Measurements from ENCODE around the gene TBC1D5. TPM values are rescaled to one million over a fixed set of nuclear protein-coding genes. Genes with fewer than 3 reads are reported as not detected.

Gene TBC1D5
- total RNA-seq, 1 experiment from 2014 or later = 59.4 TPM

DNA sequence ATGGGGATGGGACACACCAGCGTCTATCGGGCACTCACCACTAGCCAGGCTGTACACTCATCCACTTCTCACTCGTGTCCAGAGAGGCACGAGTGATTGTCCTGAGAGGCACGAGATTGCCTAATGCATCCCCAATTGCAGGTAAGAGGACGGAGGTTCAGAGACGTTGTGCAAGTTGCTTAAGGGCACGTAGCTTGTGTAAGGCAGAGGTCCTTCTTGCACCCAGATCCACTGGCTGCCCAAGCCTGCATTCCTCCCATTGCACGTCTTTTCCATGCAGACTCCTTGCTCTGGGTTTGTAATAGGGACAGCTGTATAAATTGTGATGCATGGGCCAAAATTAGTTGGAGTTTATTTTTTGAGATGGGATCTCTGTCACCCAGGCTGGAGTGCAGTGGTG is 593.4 kb downstream of the TBC1D5 start:
- Histone ChIP-seq H3K27ac (no peak overlapping the region), H3K9me3 (replicated peaks) (no peaks in the 10 kb centered on the region), H3K4me1 (0 out of 2 replicates have a peak, but pooled peaks cover 4% of the 10 kb centered on the region), H3K4me3 (no peak overlapping the region), H3K36me3 (no peaks in the 10 kb centered on the region), H3K27me3 (no peaks in the 10 kb centered on the region)
- DNase-seq = no peak

DNA sequence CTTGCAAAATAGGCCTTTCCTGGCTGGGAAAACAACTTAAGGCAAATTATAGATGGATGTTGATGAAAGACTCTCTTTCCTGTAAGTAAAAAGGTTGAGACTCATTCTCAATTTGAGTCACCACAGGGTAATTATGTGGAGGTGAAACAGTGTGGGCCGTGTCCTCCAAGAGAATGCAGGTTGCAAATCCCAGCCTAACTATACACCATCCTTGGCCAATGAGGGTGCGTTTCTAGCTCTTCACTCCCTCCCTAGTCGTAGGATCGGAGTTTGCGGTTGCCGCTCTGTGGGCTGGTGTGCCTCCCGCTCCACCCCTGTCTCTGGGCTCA is 597.8 kb downstream of the TBC1D5 start:
- Histone ChIP-seq H3K4me3 (no peak overlapping the region), H3K9me3 (replicated peaks) (no peaks in the 10 kb centered on the region), H3K27me3 (no peaks in the 10 kb centered on the region), H3K27ac (no peak overlapping the region), H3K36me3 (no peaks in the 10 kb centered on the region), H3K4me1 (0 out of 2 replicates have a peak, but pooled peaks cover 4% of the 10 kb centered on the region)
- DNase-seq = no peak

DNA sequence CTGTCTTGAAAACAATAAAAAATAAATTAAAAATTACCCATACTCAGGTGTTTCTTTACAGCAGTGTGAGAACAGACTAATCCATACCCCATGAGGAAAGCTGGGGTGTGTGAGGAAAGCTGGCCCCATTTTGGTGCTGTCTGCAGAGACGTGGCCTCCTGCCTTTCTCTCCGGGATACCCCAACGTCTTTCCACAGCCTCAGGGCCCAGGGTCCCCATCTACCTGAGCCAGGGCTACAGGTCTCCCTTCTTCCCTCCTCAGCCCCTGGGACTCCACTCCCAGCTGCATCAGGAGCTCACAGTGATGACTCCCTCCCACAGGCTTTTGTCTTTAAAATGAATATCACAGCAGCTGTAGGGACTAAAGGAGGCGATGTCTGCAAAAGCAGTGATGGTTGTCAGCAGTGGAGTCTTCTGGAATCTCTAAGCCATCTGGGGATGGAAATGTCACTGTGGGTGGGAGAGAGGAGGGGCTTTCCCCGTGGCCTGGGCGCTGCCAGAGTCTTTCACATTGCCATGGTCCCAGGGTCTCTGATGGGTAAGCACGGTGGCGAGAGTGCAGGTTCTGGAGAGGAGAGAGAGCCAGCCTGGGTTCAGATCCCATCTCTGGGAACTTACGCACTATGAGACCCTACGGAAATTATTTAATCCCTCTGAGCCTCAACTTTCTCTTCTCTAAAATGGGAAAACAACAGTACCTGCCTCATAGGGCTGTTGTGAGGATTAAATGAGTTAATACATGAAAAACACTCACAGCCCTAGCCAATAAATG is 598.4 kb downstream of the TBC1D5 start:
- DNase-seq = no peak
- Histone ChIP-seq H3K36me3 (no peaks in the 10 kb centered on the region), H3K27me3 (no peaks in the 10 kb centered on the region), H3K4me3 (no peak overlapping the region), H3K4me1 (0 out of 2 replicates have a peak, but pooled peaks cover 4% of the 10 kb centered on the region), H3K27ac (no peak overlapping the region), H3K9me3 (replicated peaks) (no peaks in the 10 kb centered on the region)

DNA sequence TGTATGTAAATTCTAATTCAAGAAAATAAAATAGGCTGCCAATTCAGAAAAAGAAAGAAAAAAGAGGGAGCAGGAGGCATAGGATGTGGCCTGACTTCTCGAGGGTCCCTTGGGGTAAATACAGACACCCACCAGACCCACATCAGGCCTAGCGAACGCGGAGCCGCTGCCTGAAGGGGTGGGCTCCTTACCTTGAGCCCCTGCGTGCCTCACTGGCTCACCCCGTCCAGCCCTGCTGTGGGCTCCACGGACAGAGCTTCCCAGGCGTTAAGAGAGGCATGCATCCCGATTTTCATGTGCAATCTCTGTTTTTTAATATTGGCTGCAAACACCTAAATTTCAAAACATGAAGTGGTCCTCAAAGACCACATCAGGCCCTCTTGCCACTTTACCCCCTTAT is 599.9 kb downstream of the TBC1D5 start:
- H3K27me3 ChIP-seq = no peaks in the 10 kb centered on the region
- no peak overlapping the region for H3K27ac ChIP-seq
- 0 out of 2 replicates have a peak, but pooled peaks cover 4% of the 10 kb centered on the region for H3K4me1 ChIP-seq
- no peak for DNase-seq
- no peaks in the 10 kb centered on the region for H3K9me3 ChIP-seq (replicated peaks)
- H3K4me3 ChIP-seq = no peak overlapping the region
- no peaks in the 10 kb centered on the region for H3K36me3 ChIP-seq

DNA sequence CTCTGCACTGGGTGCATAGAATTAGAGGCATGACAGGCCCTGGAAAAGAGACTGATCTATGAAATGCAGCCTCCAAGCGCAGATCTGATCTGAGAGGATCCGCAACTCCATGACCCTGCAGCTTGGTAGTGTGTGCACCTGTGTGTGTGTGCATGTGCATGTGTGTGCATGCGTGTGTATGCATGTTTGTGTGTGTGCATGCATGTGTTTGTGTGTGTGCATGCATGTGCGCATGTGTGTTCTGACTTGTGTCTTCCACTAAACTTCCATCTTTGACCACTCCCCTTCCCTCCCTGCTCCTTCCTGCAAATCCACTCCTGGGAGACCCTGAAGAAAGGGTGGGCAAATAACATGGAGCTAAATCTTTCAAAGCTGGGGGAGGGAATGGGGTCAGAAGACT is 600.7 kb downstream of the TBC1D5 start:
- no peak overlapping the region for H3K4me3 ChIP-seq
- no peaks in the 10 kb centered on the region for H3K36me3 ChIP-seq
- no peaks in the 10 kb centered on the region for H3K9me3 ChIP-seq (replicated peaks)
- no peak overlapping the region for H3K27ac ChIP-seq
- H3K27me3 ChIP-seq = no peaks in the 10 kb centered on the region
- 0 out of 2 replicates have a peak, but pooled peaks cover 2% of the 10 kb centered on the region for H3K4me1 ChIP-seq
- DNase-seq = no peak

DNA sequence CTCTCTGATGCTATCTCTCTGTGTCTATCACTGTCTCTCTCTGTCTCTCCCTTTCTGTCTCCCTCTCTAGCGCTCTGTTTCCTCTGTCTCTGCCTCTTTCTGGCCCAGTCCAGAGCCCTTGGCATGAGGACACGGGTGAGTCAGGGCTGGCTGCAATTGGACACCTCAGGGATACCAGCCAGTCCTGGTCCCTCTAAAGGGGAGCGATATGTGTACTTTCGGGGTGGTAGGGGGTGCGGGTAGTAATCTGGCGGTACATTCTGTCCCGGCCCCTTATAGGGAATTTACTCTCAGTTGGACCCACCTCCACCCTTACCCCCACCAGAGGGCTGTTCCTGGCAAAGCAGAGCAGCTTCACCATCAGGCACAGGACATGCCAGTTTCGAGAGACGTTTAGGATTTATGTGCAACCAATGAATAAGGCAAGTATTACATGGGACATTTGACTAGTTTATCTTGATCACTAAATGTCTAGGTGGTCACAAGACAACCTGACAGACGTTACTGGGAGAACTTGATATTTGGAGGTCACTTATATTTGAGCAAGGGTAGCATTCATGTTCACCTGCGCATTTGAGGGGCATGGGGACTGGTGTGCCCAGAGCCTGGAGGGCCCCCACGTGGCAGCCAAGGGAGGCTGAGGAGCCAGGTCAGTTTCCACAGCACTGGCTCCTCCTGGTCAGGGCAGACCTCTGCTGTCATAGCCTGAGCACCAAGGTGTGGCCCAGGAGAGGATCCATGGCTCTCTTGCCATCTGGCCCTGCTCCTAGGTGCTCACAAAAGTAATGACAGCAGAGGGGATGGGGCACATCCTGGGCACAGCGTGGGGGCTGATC is 601.5 kb downstream of the TBC1D5 start:
- H3K4me1 ChIP-seq = no peaks in the 10 kb centered on the region
- H3K4me3 ChIP-seq = no peak overlapping the region
- H3K27ac ChIP-seq = no peak overlapping the region
- no peak for DNase-seq
- H3K9me3 ChIP-seq (replicated peaks) = no peaks in the 10 kb centered on the region
- no peaks in the 10 kb centered on the region for H3K36me3 ChIP-seq
- no peaks in the 10 kb centered on the region for H3K27me3 ChIP-seq

DNA sequence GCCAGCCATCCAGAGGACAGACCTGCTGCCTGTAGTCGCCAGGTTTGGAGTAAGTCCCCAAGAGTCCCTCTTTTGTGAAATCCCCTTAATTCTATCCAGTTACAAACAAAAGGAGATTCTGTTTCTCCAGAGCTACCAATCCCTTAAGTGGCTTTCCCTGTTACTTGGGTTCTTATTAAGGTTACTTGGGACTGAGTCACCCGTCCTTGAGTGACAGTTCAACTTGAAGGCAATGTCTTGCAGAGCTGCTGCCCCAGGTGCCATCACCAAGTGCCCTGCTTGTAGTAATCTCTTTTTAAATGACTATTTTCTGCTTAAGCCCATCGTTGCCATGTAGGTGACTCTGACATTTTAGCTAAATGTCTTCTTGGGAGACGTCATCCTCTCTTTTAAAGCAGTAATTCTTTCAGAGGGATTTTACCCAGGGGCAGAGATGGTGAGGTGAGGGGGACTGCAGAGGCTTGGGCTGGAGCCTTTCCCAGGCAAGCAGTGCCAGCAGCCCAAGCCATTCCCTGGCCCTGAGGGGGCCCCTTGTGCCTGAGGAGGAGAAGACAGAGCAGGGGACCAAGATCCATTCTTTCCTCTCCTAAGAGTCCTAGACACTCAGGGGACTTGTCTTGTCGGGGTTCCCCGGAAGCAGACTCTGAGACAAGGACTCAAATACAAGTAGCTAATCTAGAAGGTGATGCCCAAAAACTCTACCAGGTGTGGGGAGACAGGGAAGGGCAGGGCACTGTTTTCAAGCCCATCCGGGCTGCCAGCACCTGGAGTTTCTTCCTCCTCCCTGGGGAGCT is 604.0 kb downstream of the TBC1D5 start:
- H3K36me3 ChIP-seq = no peaks in the 10 kb centered on the region
- no peak overlapping the region for H3K4me3 ChIP-seq
- no peaks in the 10 kb centered on the region for H3K9me3 ChIP-seq (replicated peaks)
- no peak overlapping the region for H3K27ac ChIP-seq
- H3K27me3 ChIP-seq = no peaks in the 10 kb centered on the region
- no peaks in the 10 kb centered on the region for H3K4me1 ChIP-seq
- DNase-seq = no peak

DNA sequence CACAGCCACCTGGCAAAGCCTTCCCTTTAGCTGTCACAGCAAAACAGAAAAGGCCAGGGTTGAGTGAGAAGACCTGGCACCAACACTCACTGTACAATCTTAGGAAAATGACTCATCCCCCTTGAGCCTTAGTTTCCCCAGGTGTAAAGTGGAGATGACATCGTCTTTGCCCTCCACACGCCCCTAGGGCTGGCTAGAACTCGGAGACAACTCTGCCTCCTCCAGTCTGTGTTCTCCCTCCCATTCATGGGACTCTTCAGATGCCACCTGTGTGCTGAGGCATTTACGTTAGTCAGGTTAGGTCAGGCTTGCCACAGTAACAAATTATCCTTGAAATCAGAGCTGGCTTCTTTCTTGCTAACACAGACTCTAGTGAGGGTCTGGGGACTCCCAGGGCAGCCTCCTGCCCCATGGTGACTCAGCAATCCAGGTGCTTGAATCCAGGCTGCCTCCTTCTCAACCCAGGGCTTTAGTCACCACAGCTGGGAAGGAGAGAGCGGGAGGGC is 605.1 kb downstream of the TBC1D5 start:
- H3K36me3 ChIP-seq = no peaks in the 10 kb centered on the region
- no peak for DNase-seq
- no peaks in the 10 kb centered on the region for H3K27me3 ChIP-seq
- H3K4me3 ChIP-seq = no peak overlapping the region
- no peaks in the 10 kb centered on the region for H3K4me1 ChIP-seq
- no peak overlapping the region for H3K27ac ChIP-seq
- no peaks in the 10 kb centered on the region for H3K9me3 ChIP-seq (replicated peaks)

DNA sequence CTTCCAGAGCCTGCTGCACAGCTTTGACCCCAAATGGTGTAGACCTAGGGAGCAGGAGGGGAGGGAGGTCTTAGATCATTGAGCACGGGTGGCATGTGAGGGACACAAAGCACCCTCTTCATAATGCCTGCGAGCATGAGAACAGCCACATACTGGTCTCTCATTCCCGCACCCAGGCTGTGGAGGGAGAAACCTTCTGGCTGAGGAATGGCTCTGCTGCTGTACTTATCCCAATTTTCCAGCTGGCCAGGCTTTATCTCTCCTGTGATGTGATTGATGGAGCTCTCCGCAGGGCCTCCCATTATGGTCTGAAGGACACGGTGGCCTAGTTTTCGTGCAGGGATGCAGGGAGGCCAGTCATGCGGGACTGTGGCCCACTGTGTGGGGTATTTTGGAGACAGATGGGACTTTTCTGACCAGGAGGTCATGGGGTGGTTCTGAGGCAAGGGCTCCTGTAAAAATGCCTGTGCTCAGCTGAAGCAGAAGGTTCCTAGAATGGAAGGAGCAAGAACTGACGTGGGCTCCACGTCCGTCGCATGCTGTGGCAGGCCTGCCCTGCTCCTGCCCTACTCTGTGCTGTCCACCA is 606.2 kb downstream of the TBC1D5 start:
- H3K4me3 ChIP-seq = no peak overlapping the region
- no peaks in the 10 kb centered on the region for H3K4me1 ChIP-seq
- no peaks in the 10 kb centered on the region for H3K36me3 ChIP-seq
- H3K27me3 ChIP-seq = no peaks in the 10 kb centered on the region
- H3K27ac ChIP-seq = no peak overlapping the region
- H3K9me3 ChIP-seq (replicated peaks) = no peaks in the 10 kb centered on the region
- DNase-seq = no peak

DNA sequence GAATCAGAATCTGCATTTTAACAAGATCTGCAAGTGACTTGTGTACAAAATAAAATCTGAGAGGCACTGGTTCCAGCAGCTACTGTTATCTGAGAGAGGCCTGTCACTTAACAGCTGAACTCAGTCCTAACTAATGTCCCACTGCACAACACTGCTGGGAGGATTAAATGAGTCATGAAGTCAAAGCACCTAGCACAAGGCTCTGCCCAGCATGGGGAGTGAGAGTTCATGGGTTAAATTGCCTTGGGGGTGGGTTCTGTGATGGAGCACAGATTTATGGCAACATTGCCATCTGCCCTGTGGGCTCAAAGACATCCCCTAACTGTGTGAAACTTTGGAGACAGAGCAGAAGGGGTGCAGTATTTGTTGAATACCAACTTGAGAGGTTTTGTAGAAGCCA is 606.7 kb downstream of the TBC1D5 start:
- Histone ChIP-seq H3K27ac (no peak overlapping the region), H3K9me3 (replicated peaks) (no peaks in the 10 kb centered on the region), H3K4me1 (no peaks in the 10 kb centered on the region), H3K27me3 (no peaks in the 10 kb centered on the region), H3K4me3 (no peak overlapping the region), H3K36me3 (no peaks in the 10 kb centered on the region)
- no peak for DNase-seq

DNA sequence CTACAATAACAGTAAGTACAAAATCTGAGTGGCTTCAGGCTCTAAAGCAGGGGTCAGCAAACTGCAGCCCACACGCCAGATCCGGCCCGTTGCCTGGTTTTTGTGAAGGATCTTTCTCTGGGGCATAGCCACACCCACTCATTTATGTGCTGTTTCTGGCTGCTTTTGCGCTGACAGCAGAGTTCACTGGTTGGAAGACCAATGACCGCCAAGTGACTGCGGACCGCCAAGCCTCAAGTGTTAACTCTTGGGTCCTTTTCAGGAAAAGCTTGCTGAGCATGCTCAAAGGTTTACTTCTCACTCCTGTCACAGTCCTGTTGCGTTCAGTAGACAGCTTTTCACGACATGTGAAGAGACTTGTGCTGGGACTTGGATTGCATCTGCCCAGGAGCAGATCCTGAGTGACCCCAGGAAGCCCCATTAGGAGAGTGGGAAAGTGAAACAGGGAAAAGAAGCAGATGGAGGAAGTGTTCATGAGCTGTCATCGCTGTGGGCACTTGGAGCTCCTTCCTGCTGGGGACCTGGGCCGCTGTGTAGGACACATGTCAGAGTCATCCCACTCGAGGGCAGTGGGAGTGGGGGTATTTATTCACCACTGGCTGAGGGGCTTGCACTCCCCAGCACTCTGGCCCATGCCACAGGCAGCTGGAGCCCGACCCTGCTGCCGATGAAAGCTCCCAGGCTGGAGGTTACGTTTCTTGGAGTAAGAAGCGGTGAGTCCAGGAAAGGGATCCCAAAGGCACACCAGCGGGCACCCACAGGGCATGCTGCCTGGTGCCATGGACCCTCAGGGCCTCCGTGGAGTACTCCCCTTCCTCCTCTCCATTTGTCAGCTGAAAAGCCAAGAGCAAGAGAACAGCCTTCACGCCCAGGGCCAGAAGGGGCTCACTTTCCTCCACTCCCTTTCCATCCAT is 608.5 kb downstream of the TBC1D5 start:
- DNase-seq = no peak
- no peaks in the 10 kb centered on the region for H3K4me1 ChIP-seq
- H3K36me3 ChIP-seq = no peaks in the 10 kb centered on the region
- H3K4me3 ChIP-seq = no peak overlapping the region
- no peak overlapping the region for H3K27ac ChIP-seq
- H3K9me3 ChIP-seq (replicated peaks) = no peaks in the 10 kb centered on the region
- no peaks in the 10 kb centered on the region for H3K27me3 ChIP-seq

DNA sequence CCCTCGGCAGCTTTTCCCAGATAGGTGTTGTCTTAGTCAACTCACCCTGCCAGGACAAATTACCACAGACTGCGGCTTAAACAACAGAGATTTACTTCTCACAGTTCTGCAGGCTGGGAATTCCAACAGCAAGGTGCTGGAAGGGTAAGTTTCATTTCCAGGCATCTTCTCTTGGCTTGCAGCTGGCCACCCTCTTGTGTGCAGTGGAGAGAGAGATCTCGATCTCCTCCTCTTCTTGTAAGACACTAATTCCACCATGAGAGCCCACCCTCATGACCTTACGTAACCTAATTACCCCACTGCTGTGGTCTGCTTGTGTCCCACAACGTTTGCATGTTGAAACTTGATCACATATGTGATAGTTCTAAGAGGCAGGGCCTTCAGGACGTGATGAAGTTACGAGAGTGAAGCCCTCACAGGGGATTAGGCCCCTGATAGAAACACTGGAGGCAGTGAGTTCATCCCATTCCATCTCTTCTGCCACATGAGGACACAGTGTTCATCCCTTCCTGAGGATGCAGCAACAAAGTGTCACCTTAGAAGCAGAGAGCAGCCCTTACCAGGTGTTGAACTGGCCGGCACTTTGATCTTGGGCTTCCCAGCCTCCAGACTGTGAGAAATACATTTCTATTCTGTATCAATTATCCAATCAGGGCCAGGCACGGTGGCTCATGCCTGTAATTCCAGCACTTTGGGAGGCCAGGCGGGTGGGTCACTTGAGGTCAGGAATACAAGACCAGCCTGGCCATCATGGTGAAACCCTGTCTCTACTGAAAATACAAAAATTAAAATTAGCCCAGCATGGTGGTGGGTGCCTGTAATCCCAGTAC is 609.9 kb downstream of the TBC1D5 start:
- Histone ChIP-seq H3K4me3 (no peak overlapping the region), H3K9me3 (replicated peaks) (no peaks in the 10 kb centered on the region), H3K27me3 (no peaks in the 10 kb centered on the region), H3K36me3 (no peaks in the 10 kb centered on the region), H3K27ac (no peak overlapping the region), H3K4me1 (no peaks in the 10 kb centered on the region)
- DNase-seq = no peak

DNA sequence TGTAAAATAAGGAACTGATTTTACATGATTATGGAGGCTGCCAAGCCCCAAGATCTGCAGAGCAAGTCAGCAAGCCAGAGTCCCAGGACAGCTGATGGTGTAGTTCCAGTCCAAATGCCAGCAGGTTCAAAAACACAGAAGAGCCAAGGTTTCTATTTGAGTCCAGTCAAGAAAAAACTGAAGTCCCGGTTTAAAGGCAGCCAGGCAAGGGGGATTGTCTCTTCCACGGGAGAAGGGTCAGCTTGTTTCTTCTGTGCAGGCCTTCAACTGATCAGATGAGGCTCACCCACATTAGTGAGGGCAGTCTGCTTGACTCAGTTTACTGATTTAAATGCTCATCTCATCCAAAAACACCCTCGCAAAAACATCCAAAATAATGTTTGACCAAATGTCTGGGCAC is 611.5 kb downstream of the TBC1D5 start:
- Histone ChIP-seq H3K27ac (no peak overlapping the region), H3K36me3 (no peaks in the 10 kb centered on the region), H3K4me1 (no peaks in the 10 kb centered on the region), H3K27me3 (no peaks in the 10 kb centered on the region), H3K9me3 (replicated peaks) (no peaks in the 10 kb centered on the region), H3K4me3 (no peak overlapping the region)
- no peak for DNase-seq

All from SJCRH30 (cell line).